Occipital lobe (tissue), 2 donors: ENCODE results near the gene WLS. TPM values are rescaled to one million over a fixed set of nuclear protein-coding genes. Genes with fewer than 3 reads are reported as not detected.

Experiments used
- DNase-seq: peaks from one replicate; lab custom pipeline; 2025; lab: John Stamatoyannopoulos, UW
- total RNA-seq: library from RNA; depleted of rRNA; stranded (reverse); fragments of >200 nt; gene quantifications from one replicate; pipeline ENCODE4 v1.2.3, GENCODE V29; 2014

WLS gene
- total RNA-seq, 1 donor from 2014 or later, result 29.2 TPM

DNA sequence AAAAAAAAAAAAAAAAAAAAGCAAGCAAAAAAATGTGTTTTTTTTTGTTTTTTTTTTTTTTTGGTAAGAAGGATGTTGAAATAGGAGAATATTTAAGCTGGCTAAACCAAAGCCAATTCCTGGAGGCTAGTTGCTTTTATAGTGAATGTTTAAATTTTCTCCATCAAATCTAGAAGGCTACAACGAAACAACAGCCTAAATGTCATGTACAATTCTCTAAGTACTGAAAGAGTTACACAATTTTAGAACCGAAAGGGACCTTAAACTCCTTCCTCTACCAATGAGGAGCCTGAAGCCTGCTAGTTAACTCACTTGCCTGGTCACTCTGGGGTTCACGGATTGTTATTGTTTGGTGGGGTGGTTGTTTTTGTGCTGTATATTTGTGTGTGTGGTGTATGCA, 3.5 kb downstream of the WLS start:
- DNase-seq, result no peak

DNA sequence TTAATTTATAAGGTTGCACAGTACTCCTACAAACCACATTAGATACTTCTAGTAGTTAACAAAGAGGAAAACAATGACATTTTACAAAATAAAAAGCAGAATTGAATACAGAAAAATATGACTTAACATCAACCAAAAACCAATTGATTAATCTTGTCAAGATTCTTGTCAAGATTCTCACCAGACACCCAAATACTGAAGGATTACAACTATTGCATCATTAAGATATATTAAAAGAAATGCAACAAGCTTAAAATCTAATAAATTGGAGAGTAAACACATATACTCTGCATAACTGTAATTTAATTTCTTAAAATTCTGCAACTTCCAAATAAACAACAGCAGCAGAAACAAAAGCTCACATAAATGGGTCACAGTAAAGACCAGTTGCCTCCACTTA, 4.7 kb downstream of the WLS start:
- DNase-seq, result no peak

DNA sequence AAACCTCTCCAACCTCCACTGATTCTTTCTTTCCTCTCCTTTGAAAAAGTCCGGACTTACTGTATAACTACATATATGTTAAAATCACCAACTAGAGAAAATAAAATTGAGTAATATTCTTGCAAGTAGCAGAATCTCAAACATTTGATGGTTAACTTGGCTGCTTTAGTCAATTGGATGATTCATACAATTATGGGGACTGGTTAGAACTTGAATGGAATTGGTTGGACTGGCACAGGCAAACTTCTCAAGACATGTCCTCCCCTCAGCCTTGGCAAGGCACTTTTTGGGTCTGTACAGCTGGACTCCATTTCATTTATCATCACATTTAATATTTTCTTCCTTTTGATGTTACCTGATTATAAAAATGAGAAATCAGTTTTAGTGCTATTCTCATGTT, 6.5 kb downstream of the WLS start:
- no peak for DNase-seq

DNA sequence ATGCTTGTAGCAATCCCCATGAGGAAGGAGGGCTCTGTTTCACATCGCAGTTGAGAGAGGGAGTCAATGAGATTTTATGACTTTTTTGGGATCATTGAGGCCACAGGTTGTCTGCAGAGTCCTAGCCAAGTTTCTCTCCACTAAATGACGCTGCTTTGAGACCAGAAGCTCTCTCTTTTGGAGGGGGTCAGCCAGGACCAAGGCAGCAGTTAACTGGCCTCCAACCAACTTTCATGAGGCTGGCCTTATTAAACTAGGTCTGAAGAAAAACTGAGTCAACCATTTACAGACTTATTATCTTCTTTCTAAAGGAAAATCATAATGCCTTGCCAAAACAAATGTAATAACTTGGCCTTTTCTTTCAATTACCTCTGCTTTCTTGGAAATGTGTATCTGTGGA, 8.6 kb downstream of the WLS start:
- DNase-seq, result no peak

DNA sequence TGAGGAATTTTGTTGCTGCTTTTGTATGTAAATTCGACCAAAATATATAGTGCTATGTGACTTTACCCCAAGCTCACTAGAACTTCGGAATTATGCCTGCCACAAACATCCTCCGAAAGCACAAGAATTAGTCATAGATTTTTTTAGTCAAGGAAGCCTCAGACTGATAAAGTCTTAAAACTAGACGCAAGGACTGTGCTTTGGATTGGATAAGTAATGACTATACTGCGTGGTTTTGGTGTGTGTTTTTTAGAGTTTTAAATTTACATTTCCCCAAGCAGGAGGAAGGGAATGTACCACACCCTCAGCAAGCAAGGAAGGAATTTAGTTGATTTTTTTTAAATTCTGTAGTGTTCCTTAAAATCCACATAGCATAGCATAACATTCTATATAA, 10.3 kb downstream of the WLS start:
- no peak for DNase-seq

DNA sequence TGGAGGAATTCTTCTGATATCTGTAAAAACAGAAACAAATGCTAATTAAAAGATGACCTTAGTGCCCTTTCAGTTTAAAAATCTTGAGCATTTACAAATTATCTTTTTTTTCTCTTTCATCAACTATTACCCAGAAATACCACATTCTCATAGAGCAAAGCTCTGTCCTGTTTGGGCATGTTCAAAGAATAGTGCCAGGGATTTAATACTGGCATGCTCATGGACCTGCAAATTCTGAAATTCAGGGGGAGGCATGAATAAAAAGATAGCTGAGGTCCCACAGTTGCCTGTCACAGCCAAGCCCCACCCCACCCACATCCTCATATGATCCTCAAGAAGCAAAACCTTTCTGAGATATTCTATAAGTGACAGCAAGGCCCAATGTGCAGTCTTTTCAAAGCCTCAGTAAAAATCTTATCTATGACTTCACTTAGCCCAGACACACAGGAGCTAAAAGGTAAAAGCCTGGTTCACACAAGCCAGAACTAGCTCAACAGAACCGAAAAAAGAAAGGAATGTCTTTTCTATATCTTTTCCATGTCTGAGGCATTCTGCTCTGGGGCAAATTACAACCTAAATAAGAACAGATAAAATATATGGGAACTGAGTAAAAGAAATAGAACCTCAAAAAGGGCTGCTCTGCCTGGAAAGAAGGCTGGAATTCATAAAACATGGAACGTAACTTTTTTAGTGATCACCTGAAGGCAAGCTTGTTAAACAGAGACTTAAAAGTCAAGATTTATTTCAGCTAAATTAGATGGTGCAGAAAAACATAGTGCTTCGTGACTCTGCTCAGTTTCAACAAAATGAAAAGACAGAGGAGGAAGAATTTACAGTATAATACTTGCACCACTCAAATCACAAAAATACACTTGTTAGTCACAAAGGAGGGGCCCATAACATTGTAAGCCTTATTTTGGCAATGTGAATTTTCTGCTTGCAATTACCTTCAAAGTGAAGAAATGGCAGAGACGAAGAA, 11.0 kb downstream of the WLS start:
- DNase-seq, result no peak

DNA sequence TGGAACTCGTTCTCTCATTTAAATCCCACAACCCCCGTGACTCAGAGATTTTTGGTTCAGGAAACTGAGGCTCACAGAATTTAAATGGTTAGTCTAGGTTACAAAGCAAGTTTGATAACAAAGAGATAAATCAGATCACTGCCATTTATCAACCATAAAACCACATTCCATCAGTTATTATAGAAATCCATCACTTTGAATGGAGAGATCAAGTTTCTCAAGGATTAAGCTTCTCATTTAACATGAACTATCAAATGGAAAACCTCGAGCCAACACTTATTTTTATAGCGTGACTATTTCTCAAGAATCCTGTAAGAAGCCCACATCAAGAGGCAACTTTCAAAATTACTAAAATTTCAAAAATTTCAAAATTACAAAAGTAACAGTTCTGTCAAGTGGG, 11.9 kb downstream of the WLS start:
- no peak for DNase-seq

DNA sequence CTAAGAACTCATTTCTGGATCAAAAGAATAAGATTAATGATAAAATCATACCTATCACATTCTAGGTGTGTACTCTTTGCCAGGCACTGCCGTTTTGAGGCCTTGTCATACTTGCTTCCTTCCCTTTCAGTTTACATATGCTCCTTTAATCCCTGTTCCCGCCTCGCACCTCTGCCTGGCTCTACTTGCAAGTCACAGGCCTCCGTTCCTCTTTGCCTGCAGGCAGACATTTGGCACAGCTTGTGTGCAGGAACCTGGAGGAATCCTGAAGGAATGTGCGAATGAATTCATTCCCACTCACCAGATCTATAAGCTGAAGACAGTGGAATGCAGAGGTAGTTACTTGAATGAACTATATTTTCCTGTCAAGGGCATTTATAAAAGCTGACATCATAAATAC, 13.8 kb downstream of the WLS start:
- no peak for DNase-seq

DNA sequence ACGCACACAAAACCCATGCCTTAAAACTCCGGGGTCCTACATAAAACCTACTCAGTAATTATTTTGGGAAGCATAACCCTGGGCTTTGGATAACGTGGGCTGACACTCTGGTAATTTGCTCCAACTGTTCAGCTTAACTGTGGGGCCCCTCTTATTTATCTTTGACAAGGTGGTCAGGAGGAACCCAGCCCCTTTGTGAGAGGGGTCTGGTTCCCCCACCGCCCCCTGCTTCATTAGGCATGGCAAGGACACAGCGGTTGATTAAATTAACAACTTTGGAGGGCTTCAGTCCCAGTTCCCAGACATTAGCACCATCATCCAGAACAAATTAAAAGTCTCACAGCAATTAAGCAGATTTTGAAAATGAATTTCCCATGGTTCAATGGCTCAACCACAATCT, 14.7 kb downstream of the WLS start:
- no peak for DNase-seq

DNA sequence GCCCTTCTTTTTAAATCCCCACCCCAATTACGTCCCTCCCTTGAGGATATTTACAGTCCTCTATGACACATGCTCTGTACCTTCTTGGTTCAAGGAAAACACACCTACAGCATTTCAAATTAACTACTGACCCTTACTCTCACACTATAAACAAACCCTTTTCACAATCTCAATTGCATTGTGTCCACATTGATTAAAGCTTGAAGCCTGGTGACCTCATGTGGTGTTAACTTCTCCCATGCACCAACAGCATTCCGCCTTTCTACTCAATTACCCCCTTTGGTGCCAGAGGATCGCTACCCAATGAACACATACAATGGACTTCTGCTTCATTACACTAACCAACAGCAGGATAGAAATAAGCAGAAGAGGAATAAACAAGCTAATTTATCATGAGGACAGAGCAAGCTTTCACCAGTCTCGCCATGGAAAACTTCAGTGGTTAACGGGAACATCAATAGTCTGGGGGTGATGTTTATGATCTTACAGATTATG, 15.2 kb downstream of the WLS start:
- no peak for DNase-seq

DNA sequence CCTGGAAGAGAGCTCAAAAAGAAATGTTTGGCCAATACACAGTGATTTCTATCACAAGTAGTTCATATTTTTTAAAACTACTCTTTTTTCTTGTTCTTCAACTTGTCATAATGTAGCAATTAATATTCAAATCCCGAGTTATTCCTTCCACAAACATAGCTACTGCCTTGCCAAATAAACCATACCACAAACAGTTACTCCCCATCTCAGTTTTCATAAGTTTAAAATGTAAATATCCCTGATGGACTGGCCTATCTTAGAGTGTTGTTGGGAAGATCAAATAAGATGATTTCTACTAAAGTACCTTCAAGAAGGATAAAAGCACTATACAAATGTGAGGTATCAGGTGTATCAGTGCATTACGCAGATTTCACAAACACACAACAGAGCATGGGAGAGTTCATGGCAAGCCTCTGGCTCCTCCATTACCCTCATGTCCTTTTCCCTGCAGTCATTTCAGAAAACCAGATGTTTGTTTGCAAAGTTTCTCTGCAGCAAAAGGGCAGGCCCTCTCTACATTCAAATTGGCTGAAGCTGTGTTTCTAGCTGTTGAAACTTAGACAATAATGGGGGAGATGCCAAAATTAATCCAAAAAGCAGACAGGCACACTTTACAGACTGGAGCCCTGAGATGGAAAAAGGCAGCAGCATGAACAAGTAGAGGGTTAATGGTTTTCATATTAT, 16.1 kb downstream of the WLS start:
- no peak for DNase-seq

DNA sequence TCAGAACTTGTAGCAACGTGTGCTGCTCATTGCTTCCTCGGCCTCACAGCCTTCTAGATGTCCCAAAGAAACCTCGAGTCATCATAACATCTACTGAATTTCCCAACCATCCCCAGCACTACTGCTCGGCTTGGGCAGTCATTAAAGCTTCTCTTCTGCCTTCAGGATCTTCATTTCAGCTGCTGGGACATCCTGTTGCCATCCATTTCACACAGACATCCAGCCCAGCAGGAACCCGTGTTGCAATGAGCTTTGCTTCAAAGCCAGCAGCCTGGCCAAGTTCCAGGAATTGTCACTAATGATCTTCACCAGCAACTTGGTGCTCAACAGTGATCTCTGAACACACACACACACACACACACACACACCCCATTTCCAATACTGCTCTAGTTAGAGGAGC, 18.5 kb downstream of the WLS start:
- DNase-seq, result no peak

DNA sequence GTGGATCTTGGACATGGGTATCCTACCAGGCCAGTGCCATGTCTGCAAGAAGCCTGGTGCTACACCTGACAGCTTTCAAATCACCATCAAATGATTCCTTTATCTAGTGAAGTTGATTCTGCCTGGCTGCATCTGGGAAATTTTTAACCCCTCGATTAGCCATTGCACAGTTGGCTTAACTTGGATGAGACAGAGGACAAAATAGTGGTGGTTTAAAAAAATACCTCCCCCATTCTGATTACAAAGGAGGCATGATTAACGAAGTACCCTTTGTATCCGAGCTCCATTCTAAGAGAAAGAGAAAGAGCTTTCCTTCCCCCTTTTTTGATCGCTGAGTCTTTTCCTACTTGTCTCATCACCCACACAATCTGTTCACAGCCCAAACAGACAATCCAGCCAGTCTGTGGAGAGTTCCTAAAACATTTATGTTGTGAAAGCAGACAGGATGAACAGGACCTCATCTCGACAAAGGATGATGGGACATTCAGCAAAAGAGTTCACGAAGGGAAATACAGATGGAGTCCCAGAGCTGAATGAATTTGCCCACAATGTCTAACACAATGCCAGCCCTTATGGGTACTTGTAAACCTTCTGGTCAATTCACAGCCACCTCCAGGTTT, 20.5 kb downstream of the WLS start:
- no peak for DNase-seq

DNA sequence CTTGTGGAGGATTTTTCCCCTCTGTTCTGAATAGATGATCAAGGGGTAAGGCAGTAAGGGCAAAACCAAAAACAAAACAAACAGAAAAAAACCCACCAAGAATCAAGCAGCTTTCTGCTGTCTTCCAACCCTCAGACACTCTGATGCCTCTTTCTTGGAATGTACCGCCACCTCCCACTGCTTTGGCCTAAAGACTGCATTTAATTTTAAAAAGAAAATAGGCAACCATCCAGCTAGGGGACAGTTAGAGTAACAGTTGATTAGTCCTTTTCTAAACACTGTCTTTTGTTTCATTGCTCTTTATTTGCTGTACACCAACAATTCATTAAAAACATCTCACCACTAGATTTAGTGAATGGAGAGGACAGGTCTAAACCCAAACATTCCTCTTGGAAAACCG, 21.5 kb downstream of the WLS start:
- DNase-seq, result no peak

DNA sequence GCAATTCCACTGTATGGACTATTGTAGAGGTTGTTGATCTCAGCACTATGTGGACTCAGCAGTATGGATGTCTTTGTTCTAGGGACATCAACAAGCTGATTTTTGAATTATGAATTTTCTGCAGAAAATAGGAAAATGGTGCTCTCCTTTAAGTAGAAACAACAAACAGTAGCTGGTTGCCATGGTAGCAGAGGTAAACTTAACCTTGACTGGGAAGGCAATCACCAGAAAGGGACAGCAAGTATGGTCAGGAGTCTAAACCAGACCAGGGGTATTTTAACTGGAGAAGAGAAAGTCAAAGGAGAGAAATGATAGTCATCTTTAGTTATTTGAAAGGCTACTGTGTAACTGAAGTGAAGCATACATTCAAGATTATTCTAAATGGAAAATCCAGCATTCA, 22.3 kb downstream of the WLS start:
- no peak for DNase-seq

DNA sequence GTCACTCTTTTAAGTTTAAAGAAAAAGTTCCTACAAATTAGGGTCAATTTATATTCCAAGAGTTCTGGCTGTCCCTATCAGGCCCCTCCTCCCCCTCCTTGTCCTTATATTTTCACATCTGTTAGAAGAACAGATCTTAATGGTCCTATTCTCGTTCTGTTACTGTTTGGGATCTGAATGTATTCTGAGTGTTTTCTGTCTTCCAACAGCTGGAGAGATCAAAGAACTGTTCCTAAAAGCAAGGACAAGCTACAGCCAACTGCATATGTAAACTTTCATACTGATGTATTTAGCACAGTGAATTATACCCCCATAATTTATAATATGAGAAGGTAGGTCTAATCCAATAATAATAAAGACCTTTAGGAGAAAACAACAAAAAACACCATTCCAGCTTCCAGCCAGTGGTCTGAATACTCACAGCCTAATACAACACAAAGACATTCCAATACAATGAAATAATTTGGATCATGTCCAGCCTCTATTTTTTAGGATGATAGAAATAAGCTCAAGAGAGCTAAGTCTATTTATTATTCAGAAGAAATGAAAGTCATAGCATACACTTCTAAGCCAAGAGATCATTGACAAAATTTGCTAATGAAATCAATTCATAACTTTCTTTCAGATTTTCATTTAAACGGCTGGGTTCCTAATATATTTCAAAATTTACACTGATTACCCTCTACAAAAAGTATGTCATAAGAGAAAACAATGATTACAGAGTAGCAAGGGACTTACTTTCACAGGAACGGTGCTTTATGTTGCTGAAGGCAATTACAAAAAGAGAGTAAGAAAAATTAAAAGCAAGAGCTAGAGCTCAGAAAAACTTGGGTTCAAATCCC, 25.3 kb downstream of the WLS start:
- DNase-seq, result no peak

DNA sequence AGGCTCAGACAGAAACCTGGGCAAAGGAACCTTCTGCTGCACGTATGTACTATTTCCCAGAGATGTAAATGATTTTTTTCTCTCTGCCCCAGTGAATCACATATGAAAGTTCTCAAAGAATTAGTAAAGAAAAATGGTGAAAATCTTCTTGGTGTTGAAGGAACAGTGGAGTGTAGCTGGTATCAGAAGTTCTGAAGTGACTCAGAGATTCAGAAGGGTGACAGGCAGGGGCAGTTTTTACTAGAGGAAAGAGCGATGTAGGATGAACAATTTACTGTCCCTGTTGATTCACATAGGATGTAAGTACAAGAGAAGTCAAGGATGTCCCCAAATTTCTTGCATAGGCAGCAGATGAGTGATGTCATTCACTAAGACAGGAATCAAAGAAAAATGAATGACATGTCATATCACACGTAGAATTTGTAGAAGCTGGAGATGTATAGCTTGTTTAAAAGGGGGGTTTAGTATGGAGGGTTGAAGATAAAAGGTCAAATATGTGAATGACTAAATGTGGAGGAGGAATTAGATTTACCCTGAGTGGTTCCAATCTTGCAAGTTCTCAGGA, 26.4 kb downstream of the WLS start:
- no peak for DNase-seq

DNA sequence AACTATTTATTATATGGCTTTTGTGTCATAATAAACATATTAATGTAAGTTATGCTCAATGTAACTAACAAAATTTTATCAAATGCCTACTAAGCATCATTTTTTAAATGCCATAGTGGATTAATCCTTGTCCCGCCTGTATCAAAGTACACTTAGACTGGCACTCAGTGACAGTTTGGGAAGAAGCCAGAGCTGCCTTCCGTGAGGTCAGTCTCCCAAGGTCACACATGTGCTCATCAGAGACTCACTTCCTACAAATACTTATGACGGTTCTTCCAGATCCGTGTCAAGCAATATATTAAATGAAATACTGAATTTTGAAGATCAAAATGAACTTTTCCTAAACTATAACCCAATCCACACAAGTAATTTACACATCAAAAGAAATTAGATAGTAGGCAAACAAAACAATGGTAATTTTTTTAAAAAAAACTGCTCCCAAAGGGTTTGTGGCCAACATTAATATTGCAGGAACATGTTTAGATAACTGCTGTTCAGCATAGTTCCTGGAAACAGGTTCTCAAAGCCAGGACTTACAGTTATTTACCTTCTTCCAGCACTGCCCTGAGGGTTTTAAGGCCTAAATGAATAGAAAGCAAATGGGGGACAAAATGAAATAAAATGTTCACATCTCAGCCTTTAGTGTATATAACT, 27.2 kb downstream of the WLS start:
- no peak for DNase-seq

DNA sequence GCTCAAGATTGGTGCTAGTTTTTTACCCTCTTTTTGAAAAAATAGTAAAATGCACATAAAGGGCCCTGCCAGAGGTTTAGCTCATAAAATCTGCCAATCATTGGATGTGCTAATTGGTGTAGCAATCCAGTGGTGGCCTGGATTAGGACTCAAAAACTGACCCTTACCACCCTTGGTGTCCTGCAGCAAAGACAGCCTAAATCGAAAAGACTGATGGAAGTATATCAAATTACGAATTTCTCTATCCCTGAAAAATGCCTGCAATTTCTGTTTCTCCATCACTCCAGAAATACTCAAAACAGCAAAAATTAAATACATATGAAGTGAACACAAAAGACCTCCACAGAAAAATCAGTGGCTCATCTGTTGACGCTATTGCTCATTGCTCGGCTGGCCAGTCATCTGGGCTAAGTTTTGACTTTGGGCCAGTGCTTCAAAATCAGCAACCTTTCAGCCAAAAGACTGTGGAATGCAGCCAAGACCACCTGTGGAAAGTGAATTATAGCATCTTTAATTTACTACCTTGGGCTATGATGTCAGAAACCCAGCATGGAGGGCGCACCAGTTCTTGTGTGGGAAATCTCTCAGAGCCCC, 30.0 kb downstream of the WLS start:
- DNase-seq, result no peak
